CD8-positive, alpha-beta memory T cell (primary cell): ENCODE measurements around the gene UROC1. TPM values are rescaled to one million over a fixed set of nuclear protein-coding genes. Genes with fewer than 3 reads are reported as not detected.

Source experiments
- CTCF ChIA-PET: fragments of 350-600 bp; sonication (Branson Sonifier 250); formaldehyde crosslinking; loops from one replicate; lab custom pipeline; 2021; ENCODE audit warnings: antibody characterized with exemption; lab: Charles Lee
- POLR2A ChIA-PET: fragments of 350-600 bp; sonication (Branson Sonifier 250); formaldehyde crosslinking; loops from one replicate; lab custom pipeline; 2021; ENCODE audit warnings: antibody characterized with exemption; lab: Charles Lee
- DNase-seq, 5 donors: peaks; one replicate each; pipeline versions ENCODE4 v3.0.0 to v3.0.0-alpha.2; 2020 to 2022; ENCODE audit warnings: mixed read lengths in 1 of 5
- H3K27ac ChIP-seq: one replicate; pipeline ENCODE4 v1.7.0; 2013; ENCODE audit warnings: low read depth, mild to moderate bottlenecking, low read length, moderate library complexity
- H3K27me3 ChIP-seq: 2 replicates; pipeline ENCODE4 v1.7.0; 2013; ENCODE audit warnings: low read length, mild to moderate bottlenecking; ENCODE audit not compliant: insufficient read depth, poor library complexity, severe bottlenecking
- H3K36me3 ChIP-seq: 2 replicates; pipeline ENCODE4 v1.7.0; 2013; ENCODE audit warnings: mild to moderate bottlenecking, low read length, moderate library complexity; ENCODE audit not compliant: insufficient read depth
- H3K4me1 ChIP-seq: 2 replicates; pipeline ENCODE4 v1.7.0; 2013; ENCODE audit warnings: mild to moderate bottlenecking, low read length, moderate library complexity; ENCODE audit not compliant: insufficient read depth
- H3K4me3 ChIP-seq: 2 replicates; pipeline ENCODE4 v1.7.0; 2013; ENCODE audit warnings: mild to moderate bottlenecking, low read length
- H3K9me3 ChIP-seq: 2 replicates; pipeline ENCODE4 v1.7.0; 2013; ENCODE audit warnings: mild to moderate bottlenecking, low read length
- H3K27ac Mint-ChIP-seq, 8 donors: one replicate each; pipeline ENCODE4 v1.8.0; 2020 to 2021; ENCODE audit warnings: mixed read lengths in 8 of 8, mild to moderate bottlenecking in 6 of 8, inconsistent platforms in 3 of 8, moderate library complexity in 3 of 8
- H3K27me3 Mint-ChIP-seq, 2 donors: one replicate each; pipeline ENCODE4 v1.8.0; 2020 to 2021; ENCODE audit warnings: mixed read lengths in 2 of 2, mild to moderate bottlenecking in 1 of 2, moderate library complexity in 1 of 2
- H3K36me3 Mint-ChIP-seq, 3 donors: one replicate each; pipeline ENCODE4 v1.8.0; 2020 to 2021; ENCODE audit warnings: mixed read lengths in 3 of 3, inconsistent platforms in 1 of 3, mild to moderate bottlenecking in 1 of 3
- H3K4me1 Mint-ChIP-seq, 3 donors: one replicate each; pipeline ENCODE4 v1.8.0; 2020 to 2021; ENCODE audit warnings: mixed read lengths in 3 of 3, inconsistent platforms in 1 of 3, mild to moderate bottlenecking in 1 of 3
- H3K4me3 Mint-ChIP-seq, 7 donors: one replicate each; pipeline ENCODE4 v1.8.0; 2020 to 2021; ENCODE audit warnings: mixed read lengths in 7 of 7, mild to moderate bottlenecking in 6 of 7, moderate library complexity in 4 of 7, inconsistent platforms in 2 of 7
- H3K9me3 Mint-ChIP-seq, 5 donors: one replicate each; pipeline ENCODE4 v1.8.0; 2020 to 2022; ENCODE audit warnings: mixed read lengths in 5 of 5, mild to moderate bottlenecking in 3 of 5, moderate library complexity in 2 of 5, inconsistent platforms in 1 of 5
- polyA plus RNA-seq: library from polyadenylated mRNA; unstranded; fragments of 300-500 nt; fragmentation: Illumina TruSeq; gene quantifications from one replicate; pipeline ENCODE4 v1.2.3, GENCODE V29; 2021
- total RNA-seq, 2 experiments: library from RNA; stranded (reverse); gene quantifications; one replicate each; pipeline ENCODE4 v1.2.3, GENCODE V29; 2021

UROC1 gene
- total and polyA plus RNA-seq, 3 experiments from 2014 or later, result not detected

DNA sequence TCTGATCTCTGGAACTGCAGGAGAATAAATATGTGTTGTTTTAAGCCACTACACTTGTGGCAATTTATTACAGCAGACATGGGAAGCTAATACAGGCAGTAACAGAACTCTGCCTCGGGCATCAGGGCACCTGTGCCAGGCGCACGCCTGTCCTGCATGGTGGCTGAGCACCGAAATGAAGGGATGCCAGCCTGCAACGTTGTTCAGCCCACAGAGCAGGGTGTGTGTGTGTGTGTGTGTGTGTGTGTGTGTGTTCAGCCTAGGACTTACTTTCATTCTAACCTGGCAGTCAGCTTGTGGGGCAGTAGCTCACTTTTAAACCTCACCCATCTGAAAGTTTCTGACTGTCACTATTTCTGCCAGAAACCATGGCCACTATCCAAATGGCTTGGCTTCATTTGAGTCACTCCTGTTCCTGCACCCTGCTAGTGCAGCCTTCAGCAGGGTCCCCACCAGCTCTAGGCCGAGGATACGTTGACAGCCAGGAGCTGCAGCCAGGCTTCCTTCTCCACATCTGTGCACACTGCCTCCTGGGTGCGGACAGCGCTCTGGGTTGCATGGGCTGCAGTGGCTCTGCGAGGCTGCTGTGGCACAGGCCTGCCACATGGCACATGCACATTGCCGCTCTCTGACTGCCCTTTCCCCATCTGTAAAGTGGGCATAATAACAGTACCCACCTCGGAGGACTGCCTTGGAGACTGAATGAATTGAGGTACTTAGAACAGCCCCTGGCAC, 4.5 kb downstream of the UROC1 start:
- H3K9me3 Mint-ChIP-seq, result no peaks in the 10 kb centered on the region
- no peaks in the 10 kb centered on the region for H3K36me3 Mint-ChIP-seq
- H3K4me3 ChIP-seq, result no peak overlapping the region
- H3K27me3 ChIP-seq, result no peaks in the 10 kb centered on the region
- CTCF ChIA-PET, result interaction anchor here (1.8 kb wide), 1 partner anchor 10 kb away, joined by 6 read pairs; no protein-coding TSS in a partner anchor
- peaks cover 0 to 2% of the 10 kb centered on the region in 2 donors for H3K27me3 Mint-ChIP-seq
- no peak overlapping the region for H3K27ac Mint-ChIP-seq
- H3K36me3 ChIP-seq, result no peaks in the 10 kb centered on the region
- H3K27ac ChIP-seq, result no peak overlapping the region
- peak in 1 of 5 donors; percentile 33 for DNase-seq
- H3K9me3 ChIP-seq, result no peaks in the 10 kb centered on the region
- H3K4me1 ChIP-seq, result no peaks in the 10 kb centered on the region
- no peaks in the 10 kb centered on the region for H3K4me1 Mint-ChIP-seq
- POLR2A ChIA-PET, result no interaction called here
- no peak overlapping the region for H3K4me3 Mint-ChIP-seq

GRCh38 chr3:126512026-126512425, 5.5 kb downstream of the UROC1 start:
- POLR2A ChIA-PET, result no interaction called here
- DNase-seq, result peak in 1 of 5 donors; percentile 12
- Histone ChIP-seq H3K9me3 (no peaks in the 10 kb centered on the region), H3K4me1 (no peaks in the 10 kb centered on the region), H3K36me3 (no peaks in the 10 kb centered on the region), H3K4me3 (no peak overlapping the region), H3K27ac (no peak overlapping the region), H3K27me3 (no peaks in the 10 kb centered on the region)
- Mint-ChIP-seq H3K27me3 (peaks cover 0 to 2% of the 10 kb centered on the region in 2 donors), H3K9me3 (no peaks in the 10 kb centered on the region), H3K27ac (no peak overlapping the region), H3K36me3 (no peaks in the 10 kb centered on the region), H3K4me1 (no peaks in the 10 kb centered on the region), H3K4me3 (no peak overlapping the region)
- CTCF ChIA-PET, result interaction anchor here (0.8 kb wide), 1 partner anchor 11 kb away, joined by 4 read pairs; no protein-coding TSS in a partner anchor

GRCh38 chr3:126511291-126511690, 6.3 kb downstream of the UROC1 start:
- H3K27ac ChIP-seq, result no peak overlapping the region
- H3K4me1 Mint-ChIP-seq, result no peaks in the 10 kb centered on the region
- no peaks in the 10 kb centered on the region for H3K36me3 Mint-ChIP-seq
- CTCF ChIA-PET, result interaction anchor here (0.8 kb wide), 1 partner anchor 12 kb away, joined by 4 read pairs; no protein-coding TSS in a partner anchor
- H3K27me3 Mint-ChIP-seq, result peaks cover 0 to under 1% of the 10 kb centered on the region in 2 donors
- H3K4me1 ChIP-seq, result no peaks in the 10 kb centered on the region
- no peaks in the 10 kb centered on the region for H3K27me3 ChIP-seq
- H3K4me3 Mint-ChIP-seq, result no peak overlapping the region
- no peak overlapping the region for H3K27ac Mint-ChIP-seq
- no peaks in the 10 kb centered on the region for H3K9me3 Mint-ChIP-seq
- H3K9me3 ChIP-seq, result no peaks in the 10 kb centered on the region
- no peaks in the 10 kb centered on the region for H3K36me3 ChIP-seq
- no peak overlapping the region for H3K4me3 ChIP-seq
- no peak for DNase-seq
- POLR2A ChIA-PET, result no interaction called here

GRCh38 chr3:126510308-126510910, 7.2 kb downstream of the UROC1 start:
- Mint-ChIP-seq H3K4me3 (no peak overlapping the region), H3K9me3 (no peaks in the 10 kb centered on the region), H3K36me3 (no peaks in the 10 kb centered on the region), H3K27ac (no peak overlapping the region), H3K27me3 (peaks cover 0 to 5% of the 10 kb centered on the region in 2 donors), H3K4me1 (no peaks in the 10 kb centered on the region)
- Histone ChIP-seq H3K4me3 (no peak overlapping the region), H3K9me3 (no peaks in the 10 kb centered on the region), H3K27me3 (no peaks in the 10 kb centered on the region), H3K36me3 (no peaks in the 10 kb centered on the region), H3K4me1 (no peaks in the 10 kb centered on the region), H3K27ac (no peak overlapping the region)
- ChIA-PET POLR2A (no interaction called here), CTCF (no interaction called here)
- peak in 1 of 5 donors; percentile 22 for DNase-seq

DNA sequence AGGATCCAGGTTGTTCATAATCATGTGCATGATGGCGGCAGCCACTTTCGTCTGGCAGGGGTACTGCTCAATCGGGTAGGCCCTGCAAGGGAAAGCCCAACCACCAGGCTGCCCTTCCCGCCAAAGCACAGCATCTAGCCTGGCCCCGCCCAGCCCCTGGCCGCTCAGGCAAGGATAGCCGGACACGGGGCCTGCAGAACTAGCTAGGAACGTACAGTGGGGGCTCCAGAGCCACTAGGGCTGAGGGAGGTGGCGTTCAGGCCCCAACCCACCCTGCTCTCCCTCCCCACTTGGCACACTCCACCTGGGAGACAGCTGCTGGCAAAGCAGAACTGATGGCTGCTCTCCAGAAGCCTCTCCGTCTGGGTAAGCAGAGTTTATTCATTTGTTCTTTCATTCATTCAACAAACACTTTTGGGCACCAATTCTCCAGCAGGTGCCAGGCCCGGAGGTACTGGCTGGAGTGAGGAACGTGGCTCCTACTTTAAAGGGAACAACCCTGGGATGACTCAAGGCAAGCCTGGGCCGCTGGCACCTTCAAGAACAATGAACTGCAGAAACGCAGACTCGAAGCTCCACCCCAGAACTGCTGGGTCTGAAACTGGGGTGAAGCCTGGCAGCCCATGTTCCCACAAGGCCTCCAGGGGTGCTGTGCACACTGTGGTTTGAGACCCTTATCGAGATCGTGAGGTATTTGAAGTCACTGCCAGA, 7.8 kb downstream of the UROC1 start:
- Mint-ChIP-seq H3K36me3 (no peaks in the 10 kb centered on the region), H3K4me3 (no peak overlapping the region), H3K27ac (no peak overlapping the region), H3K4me1 (no peaks in the 10 kb centered on the region), H3K9me3 (no peaks in the 10 kb centered on the region), H3K27me3 (peaks cover 0 to 12% of the 10 kb centered on the region in 2 donors)
- Histone ChIP-seq H3K4me1 (no peaks in the 10 kb centered on the region), H3K9me3 (no peaks in the 10 kb centered on the region), H3K4me3 (no peak overlapping the region), H3K27me3 (no peaks in the 10 kb centered on the region), H3K36me3 (no peaks in the 10 kb centered on the region), H3K27ac (no peak overlapping the region)
- ChIA-PET POLR2A (no interaction called here), CTCF (interaction anchor here (0.7 kb wide), 1 partner anchor 375 kb away, joined by 3 read pairs; no protein-coding TSS in a partner anchor)
- DNase-seq, result peak in 1 of 5 donors; percentile 38

DNA sequence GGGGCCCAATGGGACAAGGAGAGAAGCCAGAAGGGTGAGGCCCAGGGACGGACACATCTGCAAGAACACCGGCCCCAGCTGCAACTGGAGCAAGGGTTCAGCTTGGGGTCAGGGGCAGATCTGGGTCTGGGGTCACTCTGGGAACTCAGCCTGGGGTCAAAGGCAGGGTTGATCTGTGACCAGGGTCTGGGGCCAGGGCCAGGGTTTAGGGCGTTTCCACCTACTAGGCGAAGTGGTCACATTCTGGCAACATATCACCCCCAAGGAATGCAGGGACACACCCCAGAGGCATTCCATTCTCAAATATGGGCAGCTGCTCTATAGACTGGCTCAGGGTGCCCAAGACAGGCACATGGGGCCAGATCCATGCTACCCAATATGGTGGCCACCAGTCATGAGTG, 9.0 kb downstream of the UROC1 start:
- H3K27ac Mint-ChIP-seq, result no peak overlapping the region
- H3K27ac ChIP-seq, result no peak overlapping the region

DNA sequence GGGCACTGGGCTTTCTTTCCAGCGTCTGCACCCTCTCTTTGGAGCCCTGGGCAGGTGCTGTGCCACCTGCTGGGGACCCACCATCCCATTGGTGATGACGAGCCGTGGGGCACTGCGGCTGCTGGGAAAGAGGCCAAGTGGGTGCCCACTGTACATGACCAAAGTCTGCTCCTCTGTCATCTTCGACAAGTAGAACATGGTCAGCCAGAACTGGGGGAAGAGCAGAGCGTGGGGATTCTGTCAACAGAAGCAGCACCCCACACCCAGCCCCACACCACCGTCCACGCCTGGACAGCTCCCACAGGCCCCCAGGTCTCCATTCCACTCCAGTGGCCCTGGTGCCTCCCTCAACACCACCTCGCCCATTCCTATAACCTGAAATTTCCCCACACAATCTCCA, 9.7 kb downstream of the UROC1 start:
- Histone ChIP-seq H3K9me3 (no peaks in the 10 kb centered on the region), H3K36me3 (no peaks in the 10 kb centered on the region), H3K4me3 (no peak overlapping the region), H3K27me3 (no peaks in the 10 kb centered on the region), H3K27ac (no peak overlapping the region), H3K4me1 (no peaks in the 10 kb centered on the region)
- Mint-ChIP-seq H3K9me3 (no peaks in the 10 kb centered on the region), H3K27ac (no peak overlapping the region), H3K27me3 (peaks cover 3 to 16% of the 10 kb centered on the region in 2 donors), H3K4me3 (no peak overlapping the region), H3K4me1 (no peaks in the 10 kb centered on the region), H3K36me3 (no peaks in the 10 kb centered on the region)
- peak in 1 of 5 donors; percentile 24 for DNase-seq
- ChIA-PET CTCF (interaction anchor here (0.9 kb wide), 1 partner anchor 14 kb away, joined by 3 read pairs; no protein-coding TSS in a partner anchor), POLR2A (no interaction called here)

More for the DNA sequence above, 9.0 kb downstream of the UROC1 start:
- Histone ChIP-seq H3K27me3 (no peaks in the 10 kb centered on the region), H3K4me3 (no peak overlapping the region), H3K9me3 (no peaks in the 10 kb centered on the region), H3K36me3 (no peaks in the 10 kb centered on the region), H3K4me1 (no peaks in the 10 kb centered on the region)
- Mint-ChIP-seq H3K4me1 (no peaks in the 10 kb centered on the region), H3K27me3 (peaks cover 3 to 16% of the 10 kb centered on the region in 2 donors), H3K9me3 (no peaks in the 10 kb centered on the region), H3K36me3 (no peaks in the 10 kb centered on the region), H3K4me3 (no peak overlapping the region)
- POLR2A ChIA-PET, result no interaction called here
- peak in 1 of 5 donors; percentile 11 for DNase-seq
- CTCF ChIA-PET, result interaction anchor here (0.9 kb wide), 1 partner anchor 14 kb away, joined by 3 read pairs; no protein-coding TSS in a partner anchor
